ENCODE data around the gene MRPS7. TPM values are rescaled to one million over a fixed set of nuclear protein-coding genes. Genes with fewer than 3 reads are reported as not detected.

Gene MRPS7
- total and polyA plus RNA-seq, 9 of the 15 experiments (the other 6 are each of a cell fraction or from before 2014, with no cell fraction given), result 107 to 244 (median 132) TPM

DNA sequence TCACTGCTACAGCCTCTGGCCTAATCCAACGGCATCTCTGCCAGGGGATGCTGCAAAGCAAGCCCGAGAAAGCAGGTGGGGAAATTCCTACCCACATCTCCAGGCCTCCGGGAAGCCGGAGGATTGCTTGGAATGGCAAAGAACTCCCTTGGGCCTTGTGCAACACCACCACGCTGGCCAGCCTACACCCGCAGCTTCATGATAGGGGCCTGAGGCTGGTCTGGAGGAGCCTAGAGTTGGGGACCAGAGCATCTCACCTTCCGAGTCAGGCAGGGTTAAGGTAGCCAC is 20.6 kb upstream of the MRPS7 start (continued):
- TF ChIP-seq SAFB (IDR thresholded peaks at IDR 0.05; ENCODE audit: borderline replicate concordance, low read depth, low read length), result no peak

- DNase-seq (ENCODE audit: extremely low read depth in 1 of 4, low spot score in 3 of 4), result no peak
- in situ Hi-C loops (cut with MboI), result no loop called here
Measured at GRCh38 chr17:75241502-75241901, 20.2 kb upstream of the MRPS7 start.

More at GRCh38 chr17:75241502-75241901, 20.2 kb upstream of the MRPS7 start:
- ChIA-PET CTCF (ENCODE audit: low intra/inter-chr PET ratio) (interaction anchor here (1.3 to 3.1 kb wide), 3 partner anchors 20 to 171 kb away, joined by 4 to 20 read pairs (median 13); partner anchors contain the start of genes GGA3, MIF4GD and MRPS7), POLR2A (interaction anchor here (0.6 to 4.0 kb wide), 12 partner anchors 9 to 401 kb away, joined by 3 to 38 read pairs (median 4); partner anchors contain the start of genes GGA3, MRPS7, NUP85 and SLC25A19)
- FAIRE-seq (no peak), ATAC-seq (no peak)
- Histone ChIP-seq H3K4me2 (ENCODE audit: insufficient read depth, low read length) (no peak overlapping the region), H3K9me1 (ENCODE audit: control insufficient read depth, insufficient read depth, low read length) (no peaks in the 10 kb centered on the region), H3K9ac (ENCODE audit: insufficient read depth in 1 of 2, low read depth in 2 of 2, low read length in 2 of 2) (no peak overlapping the region), H4K20me1 (replicated peaks; ENCODE audit: control insufficient read depth, insufficient read depth, low read length) (peaks cover 27% of the 10 kb centered on the region), H3K4me1 (replicated peaks in 1 of 2; ENCODE audit: control insufficient read depth in 2 of 2, insufficient read depth in 2 of 2, low read length in 2 of 2) (peaks cover 19 to 46% of the 10 kb centered on the region in 2 experiments), H3K27me3 (ENCODE audit: control insufficient read depth in 2 of 2, insufficient read depth in 2 of 2, low read length in 2 of 2) (no peaks in the 10 kb centered on the region), H3K9me3 (replicated peaks; ENCODE audit: control insufficient read depth, insufficient read depth, low read depth, low read length) (no peaks in the 10 kb centered on the region), H3K36me3 (ENCODE audit: control insufficient read depth, insufficient read depth, low read length) (peaks cover 98% of the 10 kb centered on the region), H3K4me3 (no peak overlapping the region), H3K27ac (ENCODE audit: extremely low read depth, low read depth, low read length) (no peak overlapping the region), H3K79me2 (ENCODE audit: control insufficient read depth, insufficient read depth, low read length) (peaks cover 1% of the 10 kb centered on the region; the same call in 1 of the 3 replicates), H2AFZ (ENCODE audit: low read depth, low read length) (no peak overlapping the region)
- no peak for TF ChIP-seq NRF1 (conservative IDR thresholded peaks at IDR 0.05 in 1 of 2, IDR thresholded peaks at IDR 0.05 in 1 of 2)
- no peak for TF ChIP-seq TAL1 (IDR thresholded peaks at IDR 0.05)
- TF ChIP-seq ZNF212 (CRISPR knock-in tag; IDR thresholded peaks at IDR 0.05), result no peak
- no peak for TF ChIP-seq ZNF174 (CRISPR knock-in tag; IDR thresholded peaks at IDR 0.05)
- no peak for TF ChIP-seq SP1 (CRISPR knock-in tag; IDR thresholded peaks at IDR 0.05)
- TF ChIP-seq SMARCC2 (IDR thresholded peaks at IDR 0.05; ENCODE audit: low read depth), result no peak
- no peak for TF ChIP-seq SFPQ (IDR thresholded peaks at IDR 0.05; ENCODE audit: low read depth, low read length)
- no peak for TF ChIP-seq HOMEZ (CRISPR knock-in tag; IDR thresholded peaks at IDR 0.05)
- TF ChIP-seq PHF8 (IDR thresholded peaks at IDR 0.05; ENCODE audit: borderline replicate concordance, low read length), result no peak
- TF ChIP-seq KAT2B (IDR thresholded peaks at IDR 0.05; ENCODE audit: low read depth, low read length), result no peak
- TF ChIP-seq ZNF175 (CRISPR knock-in tag; IDR thresholded peaks at IDR 0.05; ENCODE audit: low read depth), result no peak
- no peak for TF ChIP-seq POLR2H (tag; IDR thresholded peaks at IDR 0.05; ENCODE audit: low read depth)
- TF ChIP-seq U2AF1 (optimal IDR thresholded peaks at IDR 0.05; ENCODE audit: low read depth, low read length), result no peak
- no TSS peak for BruUV-seq (replicated peaks)
- 90% methylated on average over 9 of the region's 9 CpGs for WGBS (ENCODE audit: insufficient coverage, low coverage, missing lambda C conversion rate)
- intact Hi-C loops (cut with micrococcal nuclease), result loop anchor here (2.0 kb wide), 1 partner anchor 19 kb away; the partner anchor contains the start of genes GGA3 and MRPS7

Measured in K562 (cell line).